ENCODE measurements around the gene ACRBP.
A peak's percentile ranks its signal among the peaks of the same experiment; 100 is the strongest.

Gene ACRBP

GRCh38 chr12:6620885-6621274, 26.4 kb downstream of the ACRBP start:
- no peak for TF ChIP-seq CTCF (IDR thresholded peaks at IDR 0.05; ENCODE audit: low read depth, low read length, missing control alignments)
- DNase-seq (ENCODE audit: extremely low read depth, low read depth) = no peak
- H3K4me3 ChIP-seq (replicated peaks; ENCODE audit: low read depth, low read length) = no peak overlapping the region

DNA sequence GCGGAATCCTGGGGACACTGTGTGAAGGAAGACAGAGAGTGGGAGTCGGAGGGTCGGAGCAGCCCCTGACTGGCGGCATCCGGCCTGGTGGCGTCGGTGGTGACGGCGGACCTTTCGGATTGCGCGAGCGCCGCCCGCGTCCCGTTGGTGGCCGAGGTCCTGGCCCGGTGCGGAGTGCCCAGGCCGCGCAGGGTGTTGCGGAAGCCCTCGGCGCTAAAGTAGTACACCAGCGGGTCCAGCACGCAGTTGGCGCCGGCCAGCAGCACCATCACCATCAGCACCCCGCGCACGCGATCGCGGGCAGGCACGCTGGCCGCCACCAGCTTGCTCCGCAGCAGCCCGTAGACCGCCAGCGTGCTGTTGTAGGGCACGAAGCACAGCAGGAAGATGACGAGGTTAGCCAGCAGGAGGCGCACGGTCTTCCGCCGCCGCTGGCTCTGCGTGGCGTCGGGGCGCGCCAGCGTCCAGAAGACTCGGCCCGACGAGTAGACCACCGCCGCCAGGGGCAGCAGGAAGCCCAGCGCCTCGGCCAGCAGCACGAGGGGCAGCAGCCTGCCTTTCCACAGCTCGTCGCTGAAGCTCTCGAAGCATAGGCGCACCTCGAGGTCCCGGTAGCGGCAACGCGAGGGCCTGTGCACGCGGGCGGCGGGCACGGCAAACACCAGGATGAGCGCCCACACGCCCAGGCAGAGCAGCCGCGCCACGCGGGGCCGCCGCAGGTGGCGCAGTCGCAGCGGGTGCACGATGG, 26.9 kb downstream of the ACRBP start:
- TF ChIP-seq CTCF (IDR thresholded peaks at IDR 0.05; ENCODE audit: low read depth, low read length, missing control alignments) = peak; percentile 45
- no peak overlapping the region for H3K4me3 ChIP-seq (replicated peaks; ENCODE audit: low read depth, low read length)
- no peak for DNase-seq (ENCODE audit: extremely low read depth, low read depth)

GRCh38 chr12:6618483-6619225, 28.6 kb downstream of the ACRBP start:
- no peak overlapping the region for H3K4me3 ChIP-seq (replicated peaks; ENCODE audit: low read depth, low read length)
- TF ChIP-seq CTCF (IDR thresholded peaks at IDR 0.05; ENCODE audit: low read depth, low read length, missing control alignments) = no peak
- no peak for DNase-seq (ENCODE audit: extremely low read depth, low read depth)

DNA sequence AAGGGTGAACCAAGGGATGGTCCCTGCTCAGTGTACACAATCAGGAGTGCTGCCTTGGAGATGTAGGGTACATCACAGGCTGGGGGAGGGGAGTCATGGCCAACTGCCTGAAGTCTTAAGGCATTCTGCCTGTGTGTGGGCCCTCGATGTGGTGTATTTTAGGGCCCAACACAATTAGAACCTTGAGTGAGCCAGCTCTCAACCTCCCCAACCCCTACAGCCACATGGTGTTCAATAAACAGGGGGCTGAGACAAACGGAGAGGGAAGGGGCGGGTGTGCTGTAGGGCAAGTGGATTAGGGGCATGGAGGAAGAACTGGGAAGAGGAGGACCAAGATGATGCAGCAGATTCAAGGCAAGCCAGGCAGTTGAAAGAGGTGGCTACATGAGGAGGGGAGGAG, 31.4 kb downstream of the ACRBP start:
- no peak for DNase-seq (ENCODE audit: extremely low read depth, low read depth)
- no peak for TF ChIP-seq CTCF (IDR thresholded peaks at IDR 0.05; ENCODE audit: low read depth, low read length, missing control alignments)

DNA sequence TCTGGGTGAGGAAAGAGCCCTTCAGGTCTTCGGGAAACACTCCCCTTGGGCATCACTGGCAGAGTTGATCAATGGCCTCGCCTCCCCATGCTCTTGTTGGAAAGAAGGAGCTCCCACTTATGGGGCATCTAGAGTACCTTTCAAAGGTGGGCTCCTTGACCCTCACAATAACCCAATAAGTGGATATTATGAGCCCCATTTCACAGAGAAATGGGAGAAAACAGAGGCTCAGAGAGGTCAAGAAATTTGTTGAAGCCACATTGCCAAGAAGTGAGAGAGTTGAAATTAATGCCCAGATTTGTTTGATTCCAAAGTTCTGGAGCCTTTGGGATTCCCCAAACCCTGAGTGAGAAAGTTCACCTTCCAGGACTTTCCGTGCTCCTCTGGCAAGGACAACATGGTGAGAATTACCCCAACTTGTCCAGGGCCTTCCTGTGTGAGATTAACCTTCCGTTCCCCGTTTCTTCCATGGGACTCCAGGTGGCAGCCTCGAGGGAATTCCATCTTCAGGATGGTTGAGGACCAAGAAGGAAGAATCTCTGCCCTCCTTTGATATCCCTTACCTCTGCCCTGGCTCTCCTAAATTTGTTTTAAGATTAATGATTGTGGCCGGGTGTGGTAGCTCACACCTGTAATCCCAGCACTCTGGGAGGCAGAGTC, 32.6 kb downstream of the ACRBP start:
- no peak overlapping the region for H3K4me3 ChIP-seq (replicated peaks; ENCODE audit: low read depth, low read length)
- DNase-seq (ENCODE audit: extremely low read depth, low read depth) = no peak

More for the DNA sequence above, 31.4 kb downstream of the ACRBP start:
- H3K4me3 ChIP-seq (replicated peaks; ENCODE audit: low read depth, low read length) = no peak overlapping the region

More for the DNA sequence above, 32.6 kb downstream of the ACRBP start:
- TF ChIP-seq CTCF (IDR thresholded peaks at IDR 0.05; ENCODE audit: low read depth, low read length, missing control alignments) = no peak
